Mesothelial cell of epicardium (in vitro differentiated cells): ENCODE data around the gene FCHSD1. TPM values are rescaled to one million over a fixed set of nuclear protein-coding genes. Genes with fewer than 3 reads are reported as not detected.

Source experiments
- DNase-seq, 2 experiments: peaks; one replicate each; pipeline ENCODE4 v3.0.0; 2021; ENCODE audit warnings: low spot score in 2 of 2; ENCODE audit not compliant: unreplicated experiment in 2 of 2
- H3K27ac Mint-ChIP-seq: 2 replicates; pipeline ENCODE4 v1.8.0; 2021; ENCODE audit warnings: mixed read lengths
- H3K27me3 Mint-ChIP-seq: 2 replicates; pipeline ENCODE4 v1.8.0; 2021; ENCODE audit warnings: low read depth, mixed read lengths
- H3K36me3 Mint-ChIP-seq: 2 replicates; pipeline ENCODE4 v1.8.0; 2021; ENCODE audit warnings: mixed read lengths
- H3K4me1 Mint-ChIP-seq: 2 replicates; pipeline ENCODE4 v1.8.0; 2021; ENCODE audit warnings: mixed read lengths
- H3K4me3 Mint-ChIP-seq: 2 replicates; pipeline ENCODE4 v1.8.0; 2021; ENCODE audit warnings: mild to moderate bottlenecking, moderate library complexity, mixed read lengths
- H3K9me3 Mint-ChIP-seq: 2 replicates; pipeline ENCODE4 v1.8.0; 2021; ENCODE audit warnings: mixed read lengths
- total RNA-seq: library from RNA; stranded (reverse); gene quantifications from 3 replicates; pipeline ENCODE4 v1.2.1, GENCODE V29; 2021
- TF ChIP-seq, protein P1 (sequence below): fragments of 200-600 bp; sonication (generic); IDR thresholded peaks from one replicate; pipeline ENCODE4 v1.5.0; 2021; ENCODE audit warnings: antibody characterized with exemption; ENCODE audit not compliant: unreplicated experiment

The FCHSD1 gene
- total RNA-seq, 1 donor from 2014 or later: 48.6 TPM

DNA sequence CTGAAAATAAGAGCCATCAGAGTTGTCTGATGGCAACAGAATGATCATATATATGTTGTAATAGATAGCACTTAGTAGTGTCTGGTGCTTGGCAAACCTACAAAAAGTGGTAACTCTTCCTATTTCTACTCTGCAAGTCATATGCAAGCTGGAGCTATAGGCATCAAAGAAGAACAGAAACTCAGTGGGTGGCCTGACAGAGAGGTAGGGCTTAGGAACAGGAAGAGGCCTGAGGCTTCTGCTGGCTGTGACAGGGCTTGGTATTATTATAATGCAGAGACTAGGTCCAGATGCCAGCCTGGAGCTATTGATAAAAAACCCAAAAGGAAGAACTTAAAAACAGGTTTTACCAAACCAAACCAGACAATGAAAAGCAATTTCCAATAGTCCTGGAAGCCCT lies 28.0 kb downstream of the FCHSD1 start:
- peaks cover 3% of the 10 kb centered on the region for H3K4me1 Mint-ChIP-seq
- H3K4me3 Mint-ChIP-seq: no peak overlapping the region
- H3K9me3 Mint-ChIP-seq: no peaks in the 10 kb centered on the region
- peaks cover 37% of the 10 kb centered on the region for H3K36me3 Mint-ChIP-seq
- TF ChIP-seq, protein P1, sequence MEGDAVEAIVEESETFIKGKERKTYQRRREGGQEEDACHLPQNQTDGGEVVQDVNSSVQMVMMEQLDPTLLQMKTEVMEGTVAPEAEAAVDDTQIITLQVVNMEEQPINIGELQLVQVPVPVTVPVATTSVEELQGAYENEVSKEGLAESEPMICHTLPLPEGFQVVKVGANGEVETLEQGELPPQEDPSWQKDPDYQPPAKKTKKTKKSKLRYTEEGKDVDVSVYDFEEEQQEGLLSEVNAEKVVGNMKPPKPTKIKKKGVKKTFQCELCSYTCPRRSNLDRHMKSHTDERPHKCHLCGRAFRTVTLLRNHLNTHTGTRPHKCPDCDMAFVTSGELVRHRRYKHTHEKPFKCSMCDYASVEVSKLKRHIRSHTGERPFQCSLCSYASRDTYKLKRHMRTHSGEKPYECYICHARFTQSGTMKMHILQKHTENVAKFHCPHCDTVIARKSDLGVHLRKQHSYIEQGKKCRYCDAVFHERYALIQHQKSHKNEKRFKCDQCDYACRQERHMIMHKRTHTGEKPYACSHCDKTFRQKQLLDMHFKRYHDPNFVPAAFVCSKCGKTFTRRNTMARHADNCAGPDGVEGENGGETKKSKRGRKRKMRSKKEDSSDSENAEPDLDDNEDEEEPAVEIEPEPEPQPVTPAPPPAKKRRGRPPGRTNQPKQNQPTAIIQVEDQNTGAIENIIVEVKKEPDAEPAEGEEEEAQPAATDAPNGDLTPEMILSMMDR: no peak
- H3K27ac Mint-ChIP-seq: no peak overlapping the region
- no peaks in the 10 kb centered on the region for H3K27me3 Mint-ChIP-seq
- no peak for DNase-seq

DNA sequence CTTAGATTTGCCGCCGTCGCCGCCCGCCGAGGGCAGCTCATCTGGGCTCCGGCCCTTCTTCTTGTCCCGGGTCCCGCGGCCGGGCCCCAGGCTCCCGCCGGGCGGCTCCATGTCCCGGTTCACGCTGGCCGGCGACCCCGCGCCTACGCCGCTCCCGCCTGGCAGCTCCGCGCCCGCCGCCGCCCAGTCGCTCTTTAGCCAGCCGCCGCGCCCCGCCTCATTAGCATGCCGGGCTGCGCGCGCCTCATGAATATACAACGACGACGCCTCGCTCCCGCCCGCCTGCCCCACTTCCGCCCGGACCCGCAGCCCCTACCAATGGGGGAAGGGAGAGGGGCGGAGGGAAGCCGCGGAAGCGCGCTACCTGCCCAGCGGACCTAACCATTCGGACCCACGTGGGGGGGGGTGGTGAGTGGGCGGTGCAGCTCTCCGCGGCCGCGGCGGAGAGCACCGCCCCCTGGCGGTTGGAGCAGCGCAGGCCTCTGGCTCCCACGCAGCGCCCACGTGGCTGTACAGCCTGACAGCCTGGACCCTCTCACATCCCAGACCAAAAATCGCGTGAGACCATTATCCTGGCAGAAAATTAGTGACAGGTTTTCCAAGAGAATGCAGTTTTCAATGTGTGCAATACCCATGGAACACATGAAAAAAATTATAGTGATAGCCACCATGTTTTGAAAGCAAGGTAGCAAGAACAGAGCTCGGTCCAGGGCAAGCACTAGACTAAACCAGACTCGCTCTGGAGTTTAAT lies 32.2 kb downstream of the FCHSD1 start, which contains the start of gene DIAPH1:
DIAPH1 (minus strand) TSS at position 197 of the 751 bp plus-strand sequence; CDS start at position 111, 86 bp downstream.
- H3K9me3 Mint-ChIP-seq: no peaks in the 10 kb centered on the region
- peaks cover 24% of the 10 kb centered on the region for H3K4me1 Mint-ChIP-seq
- peak within 1 kb of the TSS; percentile 92 for H3K27ac Mint-ChIP-seq
- H3K27me3 Mint-ChIP-seq: no peaks in the 10 kb centered on the region
- DNase-seq: peak; percentile 96 to 98
- H3K36me3 Mint-ChIP-seq: peaks cover 15% of the 10 kb centered on the region
- TF ChIP-seq, protein P1: peak; percentile 96
- peak within 1 kb of the TSS; percentile 89 for H3K4me3 Mint-ChIP-seq

DNA sequence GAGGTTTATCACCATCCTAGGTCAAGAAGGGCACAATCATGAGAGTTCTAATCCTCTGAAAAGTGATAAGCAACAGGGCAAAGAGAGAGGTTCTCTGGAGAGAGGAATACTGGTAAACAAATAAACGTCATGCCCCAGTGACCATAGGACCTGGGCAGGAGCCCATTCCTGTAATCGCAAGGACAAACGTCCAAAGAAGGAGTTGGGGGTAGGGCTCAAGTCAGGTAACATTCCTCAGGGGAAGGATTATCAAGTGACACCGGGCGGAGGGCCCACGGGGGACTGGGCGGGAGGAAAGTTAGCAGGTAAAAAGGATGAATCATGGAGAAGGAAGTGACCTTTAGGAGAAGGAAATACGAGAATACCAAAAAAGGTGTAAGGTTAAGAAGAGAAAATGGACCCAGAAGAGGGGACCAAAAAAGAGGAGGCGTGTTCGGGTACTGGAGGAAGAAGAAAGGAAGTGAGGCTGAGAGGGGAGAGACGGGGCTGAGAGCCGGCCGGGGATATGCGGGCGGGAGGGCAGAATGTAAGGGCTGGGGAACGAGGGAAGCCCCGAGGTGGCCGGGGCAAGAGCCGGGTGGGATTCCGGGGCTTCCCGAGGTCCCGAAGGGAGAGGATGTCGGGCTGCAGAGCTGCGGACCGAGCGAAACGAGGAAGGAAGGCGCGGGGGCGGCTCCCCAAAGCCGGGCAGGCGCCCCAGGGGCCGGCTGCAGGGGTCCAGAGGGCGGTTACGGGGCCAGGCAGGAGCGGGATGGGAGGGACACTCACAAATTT lies 33.0 kb downstream of the FCHSD1 start:
- Mint-ChIP-seq H3K4me1 (peaks cover 24% of the 10 kb centered on the region), H3K27me3 (no peaks in the 10 kb centered on the region), H3K9me3 (no peaks in the 10 kb centered on the region), H3K36me3 (peaks cover 9% of the 10 kb centered on the region), H3K4me3 (peak overlapping the region; percentile 89), H3K27ac (peak overlapping the region; percentile 92)
- DNase-seq: peak in 1 of 2 experiments; percentile 55
- TF ChIP-seq, protein P1: no peak

DNA sequence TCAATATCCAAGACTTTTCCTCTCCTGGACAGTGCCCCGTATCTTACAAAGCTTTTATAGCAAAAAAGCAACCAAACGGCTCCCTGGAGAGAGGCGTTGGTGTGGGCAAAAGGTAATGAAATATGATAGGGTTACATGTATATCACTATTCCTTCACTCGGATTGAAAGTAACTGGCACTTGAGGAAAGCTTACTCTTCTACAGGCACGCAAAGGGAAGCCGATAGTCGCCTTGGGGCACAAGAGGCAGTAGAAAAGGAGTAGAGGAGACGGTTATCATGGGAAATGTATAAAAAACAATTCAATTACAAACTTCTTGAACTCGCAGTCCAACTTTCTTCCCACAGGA lies 33.6 kb downstream of the FCHSD1 start:
- H3K4me3 Mint-ChIP-seq: peak overlapping the region; percentile 89
- H3K4me1 Mint-ChIP-seq: peaks cover 24% of the 10 kb centered on the region
- no peaks in the 10 kb centered on the region for H3K9me3 Mint-ChIP-seq
- DNase-seq: no peak
- TF ChIP-seq, protein P1: no peak
- peak overlapping the region; percentile 92 for H3K27ac Mint-ChIP-seq
- no peaks in the 10 kb centered on the region for H3K27me3 Mint-ChIP-seq
- H3K36me3 Mint-ChIP-seq: peaks cover 7% of the 10 kb centered on the region

DNA sequence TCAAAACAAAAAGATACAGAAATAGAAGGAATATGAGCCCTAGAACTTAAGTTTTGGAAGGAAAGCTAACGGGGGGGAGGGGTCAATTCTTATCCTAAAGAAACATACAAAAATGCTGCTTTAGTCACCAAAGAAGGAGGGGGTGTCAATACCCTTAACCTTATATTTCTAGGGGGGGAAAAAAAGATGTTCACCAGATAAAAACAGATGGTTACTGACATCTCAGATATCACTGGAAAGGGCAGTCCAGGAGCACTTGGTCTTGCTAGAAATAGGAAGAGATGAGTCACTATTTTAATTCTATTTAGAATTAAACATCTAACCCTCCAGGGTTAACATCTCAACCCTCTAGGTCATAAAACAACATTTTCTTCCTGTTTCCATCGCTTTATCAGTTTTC lies 34.1 kb downstream of the FCHSD1 start:
- no peak for DNase-seq
- Mint-ChIP-seq H3K4me3 (peak overlapping the region; percentile 89), H3K4me1 (peaks cover 24% of the 10 kb centered on the region), H3K36me3 (peaks cover 7% of the 10 kb centered on the region), H3K27me3 (no peaks in the 10 kb centered on the region), H3K9me3 (no peaks in the 10 kb centered on the region), H3K27ac (no peak overlapping the region)
- TF ChIP-seq, protein P1: no peak
